CD4-positive, alpha-beta T cell treated with Interleukin-4 for 4 hours (primary cell): ENCODE results near the gene STK11.
"Not testable (repeated sequence)": the region's sequence is repeated elsewhere in the genome, so short reads cannot be mapped to it uniquely, and the experiment has no call there.

Source experiments
- DNase-seq: peaks from one replicate; pipeline ENCODE4 v3.0.0-alpha.2; 2020

The STK11 gene

GRCh38 chr19:1238369-1239303 lies 33.1 kb downstream of the STK11 start:
- DNase-seq = no peak

GRCh38 chr19:1239420-1239795 lies 33.8 kb downstream of the STK11 start:
- no peak for DNase-seq

GRCh38 chr19:1239796-1240737 lies 34.5 kb downstream of the STK11 start:
- DNase-seq = peak; percentile 81

DNA sequence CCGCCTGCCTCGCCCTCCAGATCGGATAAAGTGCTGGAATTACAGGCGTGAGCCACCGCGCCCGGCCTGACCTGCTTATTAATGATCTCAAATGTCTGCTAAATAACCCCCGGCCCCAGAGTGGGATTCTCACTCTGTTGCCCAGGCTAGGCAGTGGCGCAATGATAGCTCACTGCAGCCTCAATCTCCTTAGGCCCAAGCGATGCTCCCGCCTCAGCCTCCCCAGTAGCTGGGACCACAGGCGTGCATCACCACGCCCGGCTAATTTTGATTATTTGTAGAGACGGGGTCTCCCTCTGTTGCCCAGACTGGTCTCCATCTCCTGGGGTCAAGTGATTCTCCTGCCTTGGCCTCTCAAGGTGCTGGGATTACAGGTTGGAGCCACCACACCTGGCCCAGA lies 35.3 kb downstream of the STK11 start:
- no peak for DNase-seq

DNA sequence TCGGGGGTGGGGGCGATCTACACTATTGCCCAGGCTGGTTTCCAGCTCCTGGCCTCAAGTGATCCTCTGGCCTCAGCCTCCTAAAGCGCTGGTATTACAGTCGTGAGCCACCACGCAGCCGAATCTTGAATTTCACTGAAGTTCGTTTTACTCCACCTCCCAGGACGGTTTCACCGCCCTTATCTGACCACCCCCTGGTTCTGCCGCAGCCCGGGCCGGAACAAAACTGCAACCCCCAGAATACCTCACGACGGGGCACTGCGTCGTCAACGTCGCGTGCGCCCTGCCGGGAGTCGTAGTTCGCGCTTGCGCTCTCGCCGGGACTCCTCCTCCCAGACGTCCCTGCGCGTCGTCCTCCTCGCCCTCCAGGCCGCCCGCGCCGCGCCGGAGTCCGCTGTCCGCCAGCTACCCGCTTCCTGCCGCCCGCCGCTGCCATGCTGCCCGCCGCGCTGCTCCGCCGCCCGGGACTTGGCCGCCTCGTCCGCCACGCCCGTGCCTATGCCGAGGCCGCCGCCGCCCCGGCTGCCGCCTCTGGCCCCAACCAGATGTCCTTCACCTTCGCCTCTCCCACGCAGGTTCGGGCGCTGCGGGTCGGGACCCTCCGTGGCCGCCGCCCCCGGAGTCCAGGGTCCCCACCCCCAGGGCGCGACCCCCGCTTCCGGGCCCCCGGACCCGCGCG lies 36.0 kb downstream of the STK11 start, which contains the start of gene ATP5F1D:
ATP5F1D (plus strand) TSS at position 335 of the 679 bp plus-strand sequence; CDS start at position 435, 100 bp downstream.
- peak; percentile 89 for DNase-seq

GRCh38 chr19:1243768-1244692 lies 38.5 kb downstream of the STK11 start:
- peak; percentile 79 for DNase-seq

- DNase-seq = no peak
Observed at GRCh38 chr19:1244693-1245451, 39.3 kb downstream of the STK11 start.

- DNase-seq = no peak
Observed at GRCh38 chr19:1245494-1246264, 40.1 kb downstream of the STK11 start.

GRCh38 chr19:1246265-1247087 lies 40.9 kb downstream of the STK11 start:
- not testable (repeated sequence) for DNase-seq

DNA sequence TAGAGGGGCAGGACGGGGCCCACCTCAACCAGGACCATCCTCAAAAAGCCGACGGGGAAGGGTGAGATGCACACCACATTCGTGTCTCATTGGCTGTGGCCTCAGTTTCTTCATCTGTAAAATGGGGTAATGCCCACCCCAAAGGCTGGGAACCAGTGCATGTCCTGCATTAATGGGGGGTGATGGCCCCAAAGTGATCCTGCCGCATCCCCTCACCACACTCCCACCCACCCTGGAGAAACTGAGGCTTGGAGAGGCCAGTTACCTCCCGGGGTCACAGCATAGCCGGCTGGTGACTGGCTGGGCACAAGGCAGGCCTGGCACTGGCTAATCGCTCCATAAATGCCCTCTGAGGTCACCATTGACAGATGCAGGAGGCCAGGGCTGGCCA lies 42.2 kb downstream of the STK11 start:
- DNase-seq = no peak

- no peak for DNase-seq
Observed at GRCh38 chr19:1248139-1248785, 42.7 kb downstream of the STK11 start, which contains the start of gene MIDN. Gene MIDN, plus strand, starts transcription at chr19:1248583. Its CDS starts 1,714 bp downstream, at chr19:1250297.

GRCh38 chr19:1248786-1249297 lies 43.3 kb downstream of the STK11 start:
- peak; percentile 82 for DNase-seq

DNA sequence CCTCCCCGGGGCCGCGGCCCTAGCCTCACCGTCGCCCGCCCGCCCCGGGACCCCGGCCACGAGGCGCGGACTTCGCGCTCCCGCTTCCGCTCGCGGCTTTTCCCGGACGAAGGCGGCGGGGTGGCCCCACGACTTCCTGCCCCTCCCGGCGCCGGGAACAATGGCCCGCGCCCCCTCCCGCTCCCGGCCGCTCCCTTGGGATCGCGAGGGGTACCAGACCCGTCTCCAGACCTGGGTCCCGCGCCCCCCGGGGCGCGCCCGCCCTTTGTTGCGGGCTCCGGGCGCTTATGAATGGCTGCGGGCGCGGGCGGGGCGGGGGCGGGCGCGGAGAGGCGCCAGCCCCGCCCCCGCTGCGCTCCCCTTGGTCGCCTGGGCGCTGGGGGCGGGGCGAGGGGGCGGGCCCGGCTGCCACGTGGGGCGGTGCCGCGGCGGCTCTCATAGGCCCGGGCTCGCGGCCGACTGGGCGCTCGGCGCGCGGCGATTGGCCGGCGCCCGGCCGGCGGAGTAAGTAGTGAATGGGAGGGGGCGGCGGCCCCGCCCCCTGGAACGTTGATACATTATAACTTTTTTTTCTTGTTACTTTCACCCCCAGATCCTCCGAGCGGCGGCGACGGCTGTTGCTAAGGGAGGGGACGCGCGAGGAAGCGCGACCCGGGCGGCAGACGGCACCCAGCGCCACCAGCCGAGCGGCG lies 43.9 kb downstream of the STK11 start:
- DNase-seq = peak; percentile 96

DNA sequence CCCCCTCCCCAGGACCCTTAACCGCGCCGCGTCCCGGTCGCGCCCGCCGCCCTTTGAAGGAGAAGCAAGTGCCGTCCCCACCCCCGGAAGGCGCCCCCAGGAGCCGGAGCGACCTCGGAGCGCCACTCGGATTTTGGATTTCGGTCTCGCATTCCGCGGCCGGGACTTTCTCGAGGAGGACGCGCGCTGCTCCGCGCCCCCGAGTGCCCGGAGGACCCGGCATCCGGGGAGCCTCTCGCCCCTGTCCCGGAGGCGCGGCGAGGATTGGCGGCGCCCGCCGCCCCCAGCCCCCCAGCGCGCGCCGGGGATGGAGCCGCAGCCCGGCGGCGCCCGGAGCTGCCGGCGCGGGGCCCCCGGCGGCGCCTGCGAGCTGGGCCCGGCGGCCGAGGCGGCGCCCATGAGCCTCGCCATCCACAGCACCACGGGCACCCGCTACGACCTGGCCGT lies 44.4 kb downstream of the STK11 start:
- no peak for DNase-seq

DNA sequence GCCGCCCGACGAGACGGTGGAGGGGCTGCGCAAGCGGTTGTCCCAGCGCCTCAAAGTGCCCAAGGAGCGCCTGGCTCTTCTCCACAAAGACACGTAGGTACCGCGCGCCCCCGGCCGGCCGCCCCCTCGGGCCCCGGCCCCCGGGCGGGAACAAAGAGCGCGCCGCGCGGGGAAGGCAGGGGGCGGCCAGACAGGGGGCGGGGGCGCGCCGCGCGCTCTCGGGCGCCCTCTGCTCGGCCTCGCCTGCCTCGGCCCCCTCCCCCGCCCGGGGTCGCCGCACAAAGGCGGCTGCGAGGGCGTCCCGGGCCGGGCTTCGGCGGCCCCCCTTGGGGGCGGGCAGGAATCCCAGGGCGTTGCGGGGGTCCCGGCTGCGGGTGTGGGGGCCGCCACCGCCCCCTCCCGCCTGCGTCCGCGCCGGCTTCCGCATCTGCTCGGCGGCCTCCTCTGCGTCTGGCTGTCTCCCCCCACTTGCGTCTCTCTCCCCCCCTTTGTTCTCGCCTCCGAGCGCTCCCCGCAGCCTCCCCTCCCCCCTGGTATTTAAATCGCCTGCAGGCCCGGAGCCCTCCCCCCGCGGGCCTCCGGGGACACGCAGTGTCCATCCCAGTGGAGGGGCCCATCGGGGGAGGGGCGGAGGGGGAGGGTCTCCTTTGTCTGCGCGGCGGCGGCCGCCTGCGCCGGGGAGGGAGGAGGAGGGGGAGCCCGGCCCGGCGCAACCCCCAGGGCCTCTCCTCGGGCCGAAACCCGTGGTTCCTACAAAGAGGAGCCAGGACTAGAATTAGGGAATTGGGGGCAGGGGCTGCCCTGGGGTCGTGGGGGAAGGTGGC lies 45.1 kb downstream of the STK11 start:
- no peak for DNase-seq
